Measurements from ENCODE around the gene OLFML2A.

DNA sequence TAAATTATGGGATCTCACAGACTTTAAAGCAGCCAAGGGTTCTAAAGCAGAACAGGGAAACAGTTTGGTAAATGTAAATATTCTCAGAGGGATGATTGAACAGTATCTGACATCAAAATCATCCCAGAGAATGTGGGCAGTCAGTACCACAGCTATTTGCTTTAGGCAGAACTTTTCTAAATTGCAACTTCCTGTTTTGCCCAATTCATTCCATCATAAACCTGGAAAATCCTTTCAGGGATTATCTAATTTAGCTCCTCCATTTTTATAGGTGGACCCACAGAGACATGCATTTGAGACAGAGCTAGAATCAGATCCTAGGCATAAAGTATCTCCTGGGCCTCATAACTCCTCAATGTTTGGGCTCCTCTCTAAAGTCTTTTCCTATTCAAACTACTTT is 18.2 kb upstream of the OLFML2A start:
- TF ChIP-seq GATA2 (IDR thresholded peaks at IDR 0.05; ENCODE audit: low read depth, low read length) (no peak), GATA3 (IDR thresholded peaks at IDR 0.05; ENCODE audit: low read depth, low read length) (no peak)
